ENCODE data around the gene KCNK5.

Gene KCNK5

DNA sequence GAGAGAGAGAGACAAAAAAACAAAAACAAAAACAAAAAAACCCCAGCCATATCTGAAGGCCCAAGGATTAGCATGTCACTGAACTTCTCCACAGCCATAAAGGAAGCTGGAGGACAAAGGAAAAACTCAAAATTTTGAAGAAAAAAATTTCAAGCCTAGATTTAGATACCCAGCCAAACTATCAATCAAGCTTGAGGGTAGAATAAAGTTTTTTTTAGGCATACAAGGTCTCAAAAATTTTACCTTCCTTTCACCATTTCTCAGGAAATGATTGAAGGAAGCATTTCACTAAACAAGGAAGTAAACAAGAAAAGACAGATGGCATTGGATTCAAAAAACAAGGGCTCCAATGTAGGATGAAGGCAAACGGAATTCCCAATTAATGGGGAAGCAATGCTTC is 52.1 kb downstream of the KCNK5 start:
- DNase-seq = no peak

GRCh38 chr6:39173270-39173669 is 56.0 kb downstream of the KCNK5 start:
- DNase-seq = peak in 2 of 58 donors; percentile 2 to 3

GRCh38 chr6:39172377-39172757 is 56.9 kb downstream of the KCNK5 start:
- DNase-seq = no peak

DNA sequence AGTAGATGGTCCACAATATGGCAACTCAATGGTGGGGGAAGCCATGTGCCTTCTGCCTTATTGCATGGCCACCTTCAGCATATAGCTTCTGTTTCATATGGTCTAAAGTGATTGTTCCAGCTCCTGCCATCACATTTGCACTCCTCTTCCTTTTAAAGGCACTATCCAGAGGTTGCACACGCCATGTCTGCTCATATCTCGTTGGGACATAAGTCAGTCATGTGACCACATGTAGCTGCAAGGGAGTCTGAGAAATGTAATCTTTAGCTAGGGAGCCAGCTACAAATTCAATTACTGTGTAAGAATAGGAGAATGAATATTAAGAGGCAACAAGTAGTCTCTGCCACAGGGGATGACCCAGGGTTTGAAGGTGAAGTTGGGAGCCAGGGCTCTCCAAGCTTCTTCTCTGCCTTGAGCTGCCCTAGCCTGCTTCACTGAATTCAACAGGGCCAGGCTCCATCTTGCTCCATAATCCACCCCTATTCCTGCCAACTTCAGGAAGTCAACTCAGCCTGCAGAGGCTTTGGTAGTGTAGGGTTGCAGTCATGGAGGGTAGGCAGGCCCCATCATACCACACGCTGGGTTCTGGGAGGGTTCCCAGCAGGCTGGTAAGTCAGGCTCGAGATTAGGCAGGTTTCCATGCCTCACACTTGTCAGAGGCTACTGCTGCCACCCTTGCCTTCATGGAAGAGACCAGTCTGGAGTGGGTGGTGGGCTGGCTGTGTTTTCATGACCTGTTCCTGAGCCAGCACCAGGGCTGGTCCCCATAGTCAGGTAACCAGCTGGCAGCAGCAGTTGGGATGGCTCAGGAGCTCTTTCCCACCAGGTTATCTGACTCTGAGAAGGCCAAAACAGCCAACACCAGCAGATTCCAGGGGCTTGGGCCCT is 57.5 kb downstream of the KCNK5 start:
- no peak for DNase-seq

DNA sequence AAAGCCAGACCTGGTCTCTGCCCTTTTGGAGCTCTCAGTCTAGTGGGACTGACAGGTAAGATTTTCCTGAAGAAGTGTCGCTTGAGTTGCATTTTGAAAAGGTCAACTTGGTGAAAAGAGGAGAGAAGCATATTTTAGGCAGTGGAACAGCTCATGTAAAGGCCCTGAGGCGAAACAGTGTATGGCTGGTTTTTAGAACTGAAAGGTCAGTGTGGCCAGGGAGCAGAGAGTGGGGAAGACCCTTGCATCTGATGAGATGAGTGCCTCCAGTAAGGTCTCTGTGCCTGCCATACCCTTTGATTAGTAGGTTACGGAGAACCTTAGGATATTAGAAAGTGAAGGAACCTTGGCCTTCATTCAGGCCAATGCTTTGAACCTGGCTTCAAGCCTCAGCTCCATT is 58.4 kb downstream of the KCNK5 start:
- no peak for DNase-seq

DNA sequence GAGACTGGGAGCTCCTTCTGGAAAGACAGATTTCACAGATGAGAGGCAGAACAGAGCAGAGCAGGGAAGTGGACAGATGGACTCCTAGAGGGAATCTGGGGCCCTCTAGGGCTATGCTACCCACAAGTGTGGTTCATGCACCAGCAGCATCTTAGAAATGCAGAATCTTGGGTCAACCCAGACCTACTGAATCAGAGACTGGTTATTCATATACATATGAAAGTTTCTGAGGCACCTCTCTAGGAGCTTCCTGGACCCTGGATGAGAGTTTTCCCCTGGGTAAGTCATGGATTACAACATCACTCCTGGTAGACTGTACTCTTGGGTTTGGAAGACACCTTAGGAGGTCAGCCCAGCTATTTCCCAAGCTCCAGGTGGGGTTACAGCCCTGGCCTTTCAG is 58.9 kb downstream of the KCNK5 start:
- DNase-seq = no peak

DNA sequence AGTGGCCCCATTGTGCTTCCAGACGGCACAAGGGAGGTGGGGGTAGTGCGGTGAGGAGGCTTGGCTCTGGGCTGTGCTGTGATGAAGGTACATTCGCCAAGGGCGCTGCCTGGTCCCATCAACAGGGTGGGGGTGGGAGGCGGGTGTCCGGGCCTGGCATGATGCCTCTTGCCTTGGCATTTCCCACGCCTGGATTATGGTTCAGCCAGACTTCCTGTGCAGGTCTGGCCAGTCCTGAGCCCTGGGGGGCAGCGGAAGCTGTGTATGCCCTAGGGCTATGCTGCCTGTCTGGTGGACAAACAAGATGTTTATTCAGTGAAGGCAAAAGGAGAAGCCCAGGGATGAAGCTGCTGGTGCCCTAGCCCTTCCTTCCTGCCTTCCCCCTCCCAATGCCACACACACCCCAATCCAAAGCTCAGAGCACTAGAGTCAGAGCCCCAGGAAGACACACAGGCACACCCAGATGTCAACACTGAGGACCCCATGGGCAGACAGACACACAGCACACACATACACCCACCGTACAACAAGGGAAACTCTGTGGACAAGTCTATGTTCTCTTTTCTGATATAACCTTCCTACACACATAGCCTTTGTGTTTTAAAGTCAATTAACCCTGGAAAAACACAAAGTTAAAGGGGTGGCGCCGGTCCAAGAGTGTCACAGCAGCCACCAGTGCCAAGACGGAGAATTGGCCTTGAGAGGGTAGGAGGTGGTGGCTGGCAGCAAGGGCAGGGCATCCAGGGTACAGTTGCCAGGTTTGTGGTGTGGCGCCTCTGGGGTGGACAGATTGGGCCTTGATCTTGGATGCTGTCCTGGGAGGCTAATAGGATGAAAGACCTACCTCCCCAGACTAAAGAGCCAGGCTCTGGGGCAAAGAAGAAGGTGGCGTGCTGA is 59.6 kb downstream of the KCNK5 start:
- DNase-seq = peak in 1 of 58 donors; percentile 16

DNA sequence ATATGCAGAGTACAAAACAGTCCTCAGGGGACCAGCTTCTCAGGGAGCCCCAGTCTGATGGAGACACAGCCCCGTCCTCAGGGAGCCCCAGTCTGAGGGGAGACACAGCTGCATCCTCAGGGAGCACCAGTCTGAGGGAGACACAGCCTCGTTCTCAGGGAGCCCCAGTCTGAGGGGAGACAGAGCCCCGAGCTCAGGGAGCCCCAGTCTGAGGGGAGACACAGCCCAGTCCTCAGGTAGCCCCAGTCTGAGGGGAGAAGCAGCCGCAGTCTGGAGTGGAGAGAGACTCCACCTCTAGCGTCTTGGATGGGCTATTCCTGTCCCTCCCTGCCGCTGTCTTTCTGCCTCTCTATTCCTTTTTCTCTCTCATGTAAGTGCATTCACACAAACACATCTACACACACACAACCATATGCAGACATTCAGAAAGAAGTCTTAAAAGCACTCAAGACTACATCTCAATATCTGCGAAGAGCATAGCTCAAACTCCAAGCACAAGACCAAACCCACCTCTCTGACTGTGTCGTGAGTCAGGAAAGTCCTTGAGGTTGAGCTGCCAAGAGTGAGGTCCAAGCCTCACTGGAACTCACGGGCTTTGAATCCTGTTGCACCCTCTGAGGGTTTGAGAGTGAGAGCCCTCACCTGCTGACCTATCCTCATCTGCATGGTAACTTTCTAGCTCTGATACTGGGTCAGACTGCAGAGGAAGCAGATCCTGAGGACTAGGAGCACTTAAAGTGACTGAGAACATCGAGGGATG is 61.2 kb downstream of the KCNK5 start:
- DNase-seq = no peak

DNA sequence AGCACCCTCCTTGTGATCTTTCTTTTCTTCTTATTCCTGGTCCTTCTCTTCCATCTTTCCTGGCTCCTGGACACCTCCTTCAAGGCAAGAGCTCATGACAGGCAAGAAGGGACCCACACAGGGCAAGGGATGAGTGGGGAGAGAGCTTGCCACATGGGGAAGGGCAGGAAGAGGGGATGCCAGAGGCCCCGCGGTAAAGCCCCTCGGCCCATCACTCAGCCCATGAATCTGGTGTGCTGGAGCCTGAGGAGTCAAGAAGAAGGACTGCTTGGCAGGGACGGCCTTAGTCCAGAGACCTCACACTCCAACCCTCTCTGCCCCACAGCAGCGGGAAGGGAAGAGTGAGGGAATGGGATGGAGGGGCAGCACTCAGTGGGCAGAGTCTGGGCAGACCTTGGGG is 62.0 kb downstream of the KCNK5 start:
- DNase-seq = no peak

DNA sequence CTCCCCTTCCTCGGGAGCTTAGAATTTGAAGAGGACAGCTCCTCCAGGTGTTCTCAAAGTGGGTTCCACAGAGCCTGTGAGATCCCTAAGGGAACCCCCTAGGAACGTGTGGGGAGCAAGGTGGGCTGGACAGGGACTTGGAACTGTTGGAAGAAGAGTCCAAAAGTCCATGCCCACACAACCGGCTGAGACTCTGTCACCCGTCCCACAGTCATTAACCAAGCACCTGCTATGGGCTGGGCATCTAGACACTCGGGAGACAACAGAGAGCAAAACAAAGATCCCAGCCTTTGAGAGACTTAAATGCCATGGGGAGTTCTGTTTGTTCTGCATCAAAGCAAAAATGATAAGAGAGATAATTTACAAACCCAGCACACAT is 62.4 kb downstream of the KCNK5 start:
- no peak for DNase-seq

DNA sequence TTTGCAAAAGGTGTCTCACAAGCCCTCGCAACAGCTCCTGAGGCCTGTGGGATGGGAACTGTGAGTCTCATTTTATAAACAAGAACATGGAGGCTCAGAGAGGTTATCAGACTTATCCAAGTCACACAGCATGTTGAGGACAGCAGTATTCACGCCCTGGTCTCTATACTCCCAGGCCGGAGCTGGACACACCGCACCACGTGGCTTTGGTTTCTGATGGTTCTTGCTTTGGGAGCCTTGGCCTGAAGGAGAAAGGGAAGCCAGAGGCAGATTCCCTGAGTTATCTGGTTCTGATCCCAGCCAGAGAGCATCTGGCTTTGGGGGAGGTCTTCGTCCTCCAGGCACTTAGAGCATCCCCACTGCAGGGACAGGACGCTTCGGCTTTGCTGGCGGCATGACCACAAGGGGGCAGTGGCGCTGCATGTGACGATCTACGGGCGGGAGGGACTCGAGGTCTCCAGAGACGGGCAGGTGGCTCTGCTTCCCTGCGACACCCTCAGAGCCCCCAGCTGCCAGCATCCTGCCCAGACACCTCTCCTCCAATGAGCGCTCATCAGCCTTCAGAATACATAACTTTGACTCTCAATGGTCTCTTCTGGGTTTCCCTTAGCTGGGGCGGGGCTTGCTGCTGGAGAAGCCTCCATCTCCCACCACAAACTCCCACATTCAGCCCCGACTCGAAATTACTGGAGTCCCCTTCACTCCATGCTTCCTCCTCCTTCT is 62.9 kb downstream of the KCNK5 start:
- peak in 50 of 58 donors; percentile 6 to 80 (median 38) for DNase-seq

DNA sequence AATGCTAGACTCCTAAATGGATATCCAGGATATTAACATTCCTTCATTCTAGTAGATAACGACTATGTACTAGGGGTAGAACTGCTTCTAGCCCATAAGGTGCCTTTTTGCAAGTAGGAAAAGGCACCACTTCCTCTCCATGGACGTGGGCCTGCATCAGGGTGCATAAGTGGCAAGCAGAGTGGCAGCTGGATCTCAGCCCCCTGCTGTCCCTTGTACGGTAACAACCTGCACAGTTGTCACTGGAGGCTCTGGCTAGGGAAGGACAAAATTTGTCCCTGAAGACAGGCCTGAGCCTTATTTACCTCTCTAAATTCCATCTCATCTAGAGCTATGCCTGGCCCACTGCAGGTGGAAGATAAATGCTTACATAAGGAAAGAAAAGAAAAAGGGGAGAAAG is 71.8 kb downstream of the KCNK5 start:
- DNase-seq = no peak

GRCh38 chr6:39156801-39157200 is 72.5 kb downstream of the KCNK5 start:
- no peak for DNase-seq

DNA sequence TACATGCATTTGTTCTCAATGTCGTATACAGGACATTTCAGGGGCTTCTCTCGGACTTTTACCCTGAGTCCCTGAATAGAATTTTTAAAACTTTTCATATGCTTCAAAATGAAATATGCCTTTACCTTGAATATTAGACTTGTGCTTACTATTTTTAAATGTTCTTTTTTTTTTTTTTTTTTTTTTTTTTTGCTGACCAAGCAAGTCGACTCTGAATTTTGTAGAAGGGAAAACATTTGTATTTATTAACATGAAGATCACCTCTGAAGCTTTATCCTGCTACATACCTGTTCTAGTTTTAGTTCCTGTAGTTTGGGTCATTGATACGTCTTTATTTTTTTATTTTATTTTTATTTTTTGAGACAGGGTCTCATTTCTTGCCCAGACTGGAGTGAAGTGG is 74.6 kb downstream of the KCNK5 start:
- no peak for DNase-seq

DNA sequence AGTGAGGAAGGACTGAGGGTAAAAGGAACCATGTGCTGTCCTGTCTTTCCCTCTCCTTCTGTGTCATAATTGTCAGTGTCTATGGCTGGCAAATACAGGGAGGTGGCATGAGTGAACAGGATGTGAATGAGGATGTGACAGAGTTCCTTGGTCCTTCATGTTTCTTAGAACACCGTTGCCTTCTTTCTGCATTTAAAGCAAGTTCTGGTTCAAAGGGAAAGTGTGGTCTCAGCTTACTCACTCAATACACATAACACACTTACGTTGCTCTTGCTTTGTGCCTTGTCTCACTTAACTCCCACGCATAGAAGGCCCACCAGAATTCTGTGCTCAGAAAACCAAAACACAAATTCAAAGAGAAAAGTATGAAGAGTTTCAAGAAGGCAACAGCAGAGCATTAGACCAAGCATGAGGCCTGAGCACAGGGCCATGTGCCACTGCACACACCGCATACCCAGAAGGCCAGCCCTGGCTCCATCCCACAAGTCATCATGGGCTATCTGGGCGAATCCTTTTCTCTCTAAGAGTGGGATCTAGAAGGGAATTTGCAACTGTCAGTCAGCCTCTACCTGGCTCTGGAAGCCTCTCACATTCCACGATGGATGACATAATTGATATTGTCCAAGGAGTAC is 75.4 kb downstream of the KCNK5 start:
- no peak for DNase-seq

- no peak for DNase-seq
These were observed 77.0 kb downstream of the KCNK5 start for GRCh38 chr6:39152262-39152661.

DNA sequence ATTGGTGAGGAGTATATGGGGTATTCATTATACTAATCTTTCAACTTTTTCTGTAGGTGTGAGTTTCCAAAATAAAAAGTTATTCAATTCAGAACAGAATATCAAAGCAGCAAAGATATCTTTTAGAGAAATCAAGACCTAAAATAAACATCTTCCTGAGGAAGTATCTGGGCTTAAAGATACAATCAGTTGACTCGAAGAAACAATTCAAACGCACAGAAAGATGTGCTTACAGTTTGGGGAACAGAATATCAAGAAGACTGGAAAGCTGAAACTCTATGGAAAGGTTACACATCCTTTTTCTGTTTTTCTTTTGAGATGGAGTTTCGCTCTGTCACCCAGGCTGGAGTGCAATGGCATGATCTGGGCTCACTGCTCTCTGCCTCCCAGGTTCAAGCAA is 78.1 kb downstream of the KCNK5 start:
- DNase-seq = no peak

GRCh38 chr6:39144481-39145173 is 84.6 kb downstream of the KCNK5 start:
- no peak for DNase-seq

GRCh38 chr6:39143238-39143930 is 85.9 kb downstream of the KCNK5 start:
- DNase-seq = no peak

All from anterior cingulate cortex (tissue), 58 donors.